HEK293 (cell line): Measurements from ENCODE around the gene MAP3K7.

Source experiments
- CTCF ChIA-PET: fragments of 350-600 bp; formaldehyde crosslinking; extraction: SDS; loops from one replicate; lab custom pipeline; 2021; ENCODE audit warnings: antibody characterized with exemption; lab: Yijun Ruan, JAX
- POLR2A ChIA-PET: fragments of 300-600 bp; formaldehyde crosslinking; extraction: SDS; loops from one replicate; lab custom pipeline; 2020; ENCODE audit warnings: antibody characterized with exemption, inconsistent platforms; lab: Yijun Ruan, JAX
- H3K27ac ChIP-seq: fragments of 200-500 bp; sonication (Bioruptor generic); 2 replicates; pipeline ENCODE4 v1.5.1; 2014; ENCODE audit warnings: low read depth, low read length, control low read depth, inconsistent platforms; ENCODE audit errors: extremely low read depth
- H3K36me3 ChIP-seq, 2 experiments: fragments of 200-500 bp in 1 of 2; sonication (Bioruptor generic) in 1 of 2; 1 replicate in 1 of 2; 2 replicates in 1 of 2; pipeline ENCODE4 v1.5.1; 2014 to 2017; ENCODE audit warnings: inconsistent platforms in 2 of 2, low read length in 2 of 2; ENCODE audit not compliant: control insufficient read depth in 2 of 2, insufficient read depth in 1 of 2
- H3K4me1 ChIP-seq: fragments of 200-500 bp; sonication (Bioruptor generic); 2 replicates; pipeline ENCODE4 v1.5.1; 2014; ENCODE audit warnings: mild to moderate bottlenecking, low read length, inconsistent platforms; ENCODE audit not compliant: control insufficient read depth, insufficient read depth
- H3K4me3 ChIP-seq: 2 replicates; pipeline ENCODE4 v1.5.1; 2011; ENCODE audit warnings: low read depth, mild to moderate bottlenecking, control low read depth, low read length, moderate library complexity
- H3K9me3 ChIP-seq: fragments of 200-500 bp; sonication (Bioruptor generic); 2 replicates; pipeline ENCODE4 v1.5.1; 2014; ENCODE audit warnings: low read depth, low read length, inconsistent platforms; ENCODE audit not compliant: control insufficient read depth, insufficient read depth
- ATF2 ChIP-seq: fragments of 450-650 bp; formaldehyde crosslinking; IDR thresholded peaks from 2 replicates; pipeline ENCODE4 v1.5.1; 2016; ENCODE audit warnings: missing biosample characterization, missing genetic modification characterization, low read depth
- BCL11B ChIP-seq: fragments of 450-650 bp; formaldehyde crosslinking; IDR thresholded peaks from 2 replicates; pipeline ENCODE4 v1.5.1; 2016; ENCODE audit warnings: low read depth, missing biosample characterization, missing genetic modification characterization
- GLIS1 ChIP-seq: fragments of 450-650 bp; formaldehyde crosslinking; IDR thresholded peaks from 2 replicates; pipeline ENCODE4 v1.5.1; 2016; ENCODE audit warnings: missing biosample characterization, missing genetic modification characterization
- INSM2 ChIP-seq: fragments of 450-650 bp; formaldehyde crosslinking; IDR thresholded peaks from 2 replicates; pipeline ENCODE4 v1.5.1; 2016; ENCODE audit warnings: missing biosample characterization, missing genetic modification characterization
- KLF10 ChIP-seq: fragments of 450-650 bp; IDR thresholded peaks from 2 replicates; pipeline ENCODE4 v1.5.1; 2018; ENCODE audit warnings: missing biosample characterization, mild to moderate bottlenecking, missing genetic modification characterization
- SALL2 ChIP-seq: fragments of 450-650 bp; formaldehyde crosslinking; IDR thresholded peaks from 2 replicates; pipeline ENCODE4 v1.5.0; 2017; ENCODE audit warnings: missing biosample characterization, mild to moderate bottlenecking, missing genetic modification characterization, borderline replicate concordance
- ZBTB1 ChIP-seq: fragments of 450-650 bp; formaldehyde crosslinking; IDR thresholded peaks from 2 replicates; pipeline ENCODE4 v1.5.1; 2016; ENCODE audit warnings: missing biosample characterization, missing genetic modification characterization
- ZNF138 ChIP-seq: fragments of 450-650 bp; formaldehyde crosslinking; IDR thresholded peaks from 2 replicates; pipeline ENCODE4 v1.5.1; 2016; ENCODE audit warnings: missing biosample characterization, missing genetic modification characterization, borderline replicate concordance
- ZNF146 ChIP-seq: fragments of 450-650 bp; formaldehyde crosslinking; IDR thresholded peaks from 2 replicates; pipeline ENCODE4 v1.5.1; 2016; ENCODE audit warnings: missing biosample characterization, missing genetic modification characterization
- ZNF2 ChIP-seq: fragments of 450-650 bp; formaldehyde crosslinking; IDR thresholded peaks from 2 replicates; pipeline ENCODE4 v1.5.1; 2016; ENCODE audit warnings: missing biosample characterization, missing genetic modification characterization
- ZNF24 ChIP-seq: fragments of 450-650 bp; formaldehyde crosslinking; IDR thresholded peaks from 2 replicates; pipeline ENCODE4 v1.5.1; 2016; ENCODE audit warnings: missing biosample characterization, missing genetic modification characterization
- ZNF350 ChIP-seq: fragments of 450-650 bp; formaldehyde crosslinking; IDR thresholded peaks from 2 replicates; pipeline ENCODE4 v1.5.0; 2017; ENCODE audit warnings: missing biosample characterization, mild to moderate bottlenecking, missing genetic modification characterization
- ZNF394 ChIP-seq: fragments of 450-650 bp; formaldehyde crosslinking; IDR thresholded peaks from 2 replicates; pipeline ENCODE4 v1.5.1; 2016; ENCODE audit warnings: missing biosample characterization, missing genetic modification characterization, mild to moderate bottlenecking, moderate library complexity, borderline replicate concordance
- ZNF423 ChIP-seq: fragments of 450-650 bp; formaldehyde crosslinking; IDR thresholded peaks from 2 replicates; pipeline ENCODE4 v1.5.1; 2016; ENCODE audit warnings: missing biosample characterization, missing genetic modification characterization
- ZNF473 ChIP-seq: fragments of 450-650 bp; formaldehyde crosslinking; IDR thresholded peaks from 2 replicates; pipeline ENCODE4 v1.5.1; 2017; ENCODE audit warnings: missing biosample characterization, missing genetic modification characterization
- ZNF626 ChIP-seq: fragments of 450-650 bp; sonication (Bioruptor Pico); formaldehyde crosslinking; IDR thresholded peaks from 2 replicates; pipeline ENCODE4 v1.5.1; 2018; ENCODE audit warnings: missing biosample characterization, missing genetic modification characterization, inconsistent platforms
- TF ChIP-seq, protein P1 (sequence below): fragments of 450-650 bp; formaldehyde crosslinking; IDR thresholded peaks from 2 replicates; pipeline ENCODE4 v1.5.1; 2016; ENCODE audit warnings: missing biosample characterization, missing genetic modification characterization
- TF ChIP-seq, protein P2 (sequence below): fragments of 450-650 bp; formaldehyde crosslinking; IDR thresholded peaks from 2 replicates; pipeline ENCODE4 v1.5.1; 2016; ENCODE audit warnings: missing biosample characterization, missing genetic modification characterization
- TF ChIP-seq, protein P3 (sequence below): fragments of 450-650 bp; formaldehyde crosslinking; conservative IDR thresholded peaks from 2 replicates; pipeline ENCODE4 v1.5.1; 2016; ENCODE audit warnings: low read depth, missing biosample characterization, missing genetic modification characterization

MAP3K7 gene

GRCh38 chr6:90472716-90473115, 114.2 kb downstream of the MAP3K7 start (continued):
- TF ChIP-seq BCL11B (tag by site-specific recombination) = no peak

GRCh38 chr6:90471263-90471662, 115.6 kb downstream of the MAP3K7 start:
- H3K4me3 ChIP-seq = no peak overlapping the region
- no peaks in the 10 kb centered on the region for H3K36me3 ChIP-seq
- no peaks in the 10 kb centered on the region for H3K4me1 ChIP-seq
- no peak overlapping the region for H3K27ac ChIP-seq
- TF ChIP-seq KLF10 (no peak), ZNF626 (tag by site-specific recombination) (no peak), ZBTB1 (tag by site-specific recombination) (no peak), ZNF138 (tag by site-specific recombination) (no peak), ZNF423 (tag by site-specific recombination) (no peak), ATF2 (no peak), INSM2 (tag by site-specific recombination) (no peak), ZNF2 (no peak), GLIS1 (tag by site-specific recombination) (no peak), SALL2 (tag by site-specific recombination) (no peak), ZNF146 (tag by site-specific recombination) (no peak), ZNF24 (tag by site-specific recombination) (no peak)
- TF ChIP-seq, protein P1, sequence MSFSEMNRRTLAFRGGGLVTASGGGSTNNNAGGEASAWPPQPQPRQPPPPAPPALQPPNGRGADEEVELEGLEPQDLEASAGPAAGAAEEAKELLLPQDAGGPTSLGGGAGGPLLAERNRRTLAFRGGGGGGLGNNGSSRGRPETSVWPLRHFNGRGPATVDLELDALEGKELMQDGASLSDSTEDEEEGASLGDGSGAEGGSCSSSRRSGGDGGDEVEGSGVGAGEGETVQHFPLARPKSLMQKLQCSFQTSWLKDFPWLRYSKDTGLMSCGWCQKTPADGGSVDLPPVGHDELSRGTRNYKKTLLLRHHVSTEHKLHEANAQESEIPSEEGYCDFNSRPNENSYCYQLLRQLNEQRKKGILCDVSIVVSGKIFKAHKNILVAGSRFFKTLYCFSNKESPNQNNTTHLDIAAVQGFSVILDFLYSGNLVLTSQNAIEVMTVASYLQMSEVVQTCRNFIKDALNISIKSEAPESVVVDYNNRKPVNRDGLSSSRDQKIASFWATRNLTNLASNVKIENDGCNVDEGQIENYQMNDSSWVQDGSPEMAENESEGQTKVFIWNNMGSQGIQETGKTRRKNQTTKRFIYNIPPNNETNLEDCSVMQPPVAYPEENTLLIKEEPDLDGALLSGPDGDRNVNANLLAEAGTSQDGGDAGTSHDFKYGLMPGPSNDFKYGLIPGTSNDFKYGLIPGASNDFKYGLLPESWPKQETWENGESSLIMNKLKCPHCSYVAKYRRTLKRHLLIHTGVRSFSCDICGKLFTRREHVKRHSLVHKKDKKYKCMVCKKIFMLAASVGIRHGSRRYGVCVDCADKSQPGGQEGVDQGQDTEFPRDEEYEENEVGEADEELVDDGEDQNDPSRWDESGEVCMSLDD = no peak
- POLR2A ChIA-PET = no interaction called here
- CTCF ChIA-PET = interaction anchor here (0.5 kb wide), 1 partner anchor 81 kb away, joined by 4 read pairs; no protein-coding TSS in a partner anchor
- H3K9me3 ChIP-seq = no peaks in the 10 kb centered on the region

- H3K4me1 ChIP-seq = no peaks in the 10 kb centered on the region
- no peaks in the 10 kb centered on the region for H3K36me3 ChIP-seq
- no peaks in the 10 kb centered on the region for H3K9me3 ChIP-seq
- H3K27ac ChIP-seq = no peak overlapping the region
- H3K4me3 ChIP-seq = no peak overlapping the region
- ChIA-PET POLR2A (interaction anchor here (1.0 kb wide), 1 partner anchor 182 kb away, joined by 3 read pairs; no protein-coding TSS in a partner anchor), CTCF (interaction anchor here (0.6 to 1.4 kb wide), 5 partner anchors 9 to 268 kb away, joined by 3 to 6 read pairs (median 3); no protein-coding TSS in a partner anchor)
- TF ChIP-seq ZNF350 (tag by site-specific recombination) (no peak), ZNF146 (tag by site-specific recombination) (no peak), ZNF473 (tag by site-specific recombination) (no peak), ZNF24 (tag by site-specific recombination) (no peak), ZNF394 (tag by site-specific recombination) (no peak)
- TF ChIP-seq, protein P2, sequence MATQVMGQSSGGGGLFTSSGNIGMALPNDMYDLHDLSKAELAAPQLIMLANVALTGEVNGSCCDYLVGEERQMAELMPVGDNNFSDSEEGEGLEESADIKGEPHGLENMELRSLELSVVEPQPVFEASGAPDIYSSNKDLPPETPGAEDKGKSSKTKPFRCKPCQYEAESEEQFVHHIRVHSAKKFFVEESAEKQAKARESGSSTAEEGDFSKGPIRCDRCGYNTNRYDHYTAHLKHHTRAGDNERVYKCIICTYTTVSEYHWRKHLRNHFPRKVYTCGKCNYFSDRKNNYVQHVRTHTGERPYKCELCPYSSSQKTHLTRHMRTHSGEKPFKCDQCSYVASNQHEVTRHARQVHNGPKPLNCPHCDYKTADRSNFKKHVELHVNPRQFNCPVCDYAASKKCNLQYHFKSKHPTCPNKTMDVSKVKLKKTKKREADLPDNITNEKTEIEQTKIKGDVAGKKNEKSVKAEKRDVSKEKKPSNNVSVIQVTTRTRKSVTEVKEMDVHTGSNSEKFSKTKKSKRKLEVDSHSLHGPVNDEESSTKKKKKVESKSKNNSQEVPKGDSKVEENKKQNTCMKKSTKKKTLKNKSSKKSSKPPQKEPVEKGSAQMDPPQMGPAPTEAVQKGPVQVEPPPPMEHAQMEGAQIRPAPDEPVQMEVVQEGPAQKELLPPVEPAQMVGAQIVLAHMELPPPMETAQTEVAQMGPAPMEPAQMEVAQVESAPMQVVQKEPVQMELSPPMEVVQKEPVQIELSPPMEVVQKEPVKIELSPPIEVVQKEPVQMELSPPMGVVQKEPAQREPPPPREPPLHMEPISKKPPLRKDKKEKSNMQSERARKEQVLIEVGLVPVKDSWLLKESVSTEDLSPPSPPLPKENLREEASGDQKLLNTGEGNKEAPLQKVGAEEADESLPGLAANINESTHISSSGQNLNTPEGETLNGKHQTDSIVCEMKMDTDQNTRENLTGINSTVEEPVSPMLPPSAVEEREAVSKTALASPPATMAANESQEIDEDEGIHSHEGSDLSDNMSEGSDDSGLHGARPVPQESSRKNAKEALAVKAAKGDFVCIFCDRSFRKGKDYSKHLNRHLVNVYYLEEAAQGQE (tag by site-specific recombination) = no peak
- TF ChIP-seq, protein P3, sequence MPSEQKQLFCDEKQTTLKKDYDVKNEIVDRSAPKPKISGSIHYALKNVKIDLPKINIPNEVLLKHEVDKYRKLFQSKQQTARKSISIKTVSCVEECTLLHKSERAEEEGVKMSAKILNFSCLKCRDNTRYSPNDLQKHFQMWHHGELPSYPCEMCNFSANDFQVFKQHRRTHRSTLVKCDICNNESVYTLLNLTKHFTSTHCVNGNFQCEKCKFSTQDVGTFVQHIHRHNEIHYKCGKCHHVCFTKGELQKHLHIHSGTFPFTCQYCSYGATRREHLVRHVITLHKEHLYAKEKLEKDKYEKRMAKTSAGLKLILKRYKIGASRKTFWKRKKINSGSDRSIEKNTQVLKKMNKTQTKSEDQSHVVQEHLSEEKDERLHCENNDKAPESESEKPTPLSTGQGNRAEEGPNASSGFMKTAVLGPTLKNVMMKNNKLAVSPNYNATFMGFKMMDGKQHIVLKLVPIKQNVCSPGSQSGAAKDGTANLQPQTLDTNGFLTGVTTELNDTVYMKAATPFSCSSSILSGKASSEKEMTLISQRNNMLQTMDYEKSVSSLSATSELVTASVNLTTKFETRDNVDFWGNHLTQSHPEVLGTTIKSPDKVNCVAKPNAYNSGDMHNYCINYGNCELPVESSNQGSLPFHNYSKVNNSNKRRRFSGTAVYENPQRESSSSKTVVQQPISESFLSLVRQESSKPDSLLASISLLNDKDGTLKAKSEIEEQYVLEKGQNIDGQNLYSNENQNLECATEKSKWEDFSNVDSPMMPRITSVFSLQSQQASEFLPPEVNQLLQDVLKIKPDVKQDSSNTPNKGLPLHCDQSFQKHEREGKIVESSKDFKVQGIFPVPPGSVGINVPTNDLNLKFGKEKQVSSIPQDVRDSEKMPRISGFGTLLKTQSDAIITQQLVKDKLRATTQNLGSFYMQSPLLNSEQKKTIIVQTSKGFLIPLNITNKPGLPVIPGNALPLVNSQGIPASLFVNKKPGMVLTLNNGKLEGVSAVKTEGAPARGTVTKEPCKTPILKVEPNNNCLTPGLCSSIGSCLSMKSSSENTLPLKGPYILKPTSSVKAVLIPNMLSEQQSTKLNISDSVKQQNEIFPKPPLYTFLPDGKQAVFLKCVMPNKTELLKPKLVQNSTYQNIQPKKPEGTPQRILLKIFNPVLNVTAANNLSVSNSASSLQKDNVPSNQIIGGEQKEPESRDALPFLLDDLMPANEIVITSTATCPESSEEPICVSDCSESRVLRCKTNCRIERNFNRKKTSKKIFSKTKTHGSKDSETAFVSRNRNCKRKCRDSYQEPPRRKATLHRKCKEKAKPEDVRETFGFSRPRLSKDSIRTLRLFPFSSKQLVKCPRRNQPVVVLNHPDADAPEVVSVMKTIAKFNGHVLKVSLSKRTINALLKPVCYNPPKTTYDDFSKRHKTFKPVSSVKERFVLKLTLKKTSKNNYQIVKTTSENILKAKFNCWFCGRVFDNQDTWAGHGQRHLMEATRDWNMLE (tag by site-specific recombination) = no peak
Observed at GRCh38 chr6:90469906-90470305, 117.0 kb downstream of the MAP3K7 start.
